ENCODE data around the gene ZNF358. TPM values are rescaled to one million over a fixed set of nuclear protein-coding genes. Genes with fewer than 3 reads are reported as not detected.

The ZNF358 gene
- total RNA-seq, 6 donors from 2014 or later = 31.1 to 116 (median 57.8) TPM

- H3K4me1 ChIP-seq = peaks cover 33 to 46% (median 34%) of the 10 kb centered on the region in 4 donors
- 92 to 94% methylated on average over 9 to 43 of the region's 51 CpGs for WGBS, 2 donors
- no peak overlapping the region for H3K27ac ChIP-seq
- TF ChIP-seq CTCF (IDR thresholded peaks at IDR 0.05) (no peak), POLR2AphosphoS5 (IDR thresholded peaks at IDR 0.05) (no peak), EP300 (IDR thresholded peaks at IDR 0.05) (no peak), POLR2A (IDR thresholded peaks at IDR 0.05) (no peak)
- no peaks in the 10 kb centered on the region for H3K27me3 ChIP-seq
- ATAC-seq (ENCODE audit: low FRiP score in 2 of 2) = no peak
- no peak overlapping the region for H3K4me3 ChIP-seq
- peaks cover 0 to 24% (median 19%) of the 10 kb centered on the region in 4 donors for H3K36me3 ChIP-seq
- DNase-seq = peak in 1 of 2 donors; percentile 77
- no peaks in the 10 kb centered on the region for H3K9me3 ChIP-seq
Measured at GRCh38 chr19:7520131-7521051, 4.5 kb downstream of the ZNF358 start.

DNA sequence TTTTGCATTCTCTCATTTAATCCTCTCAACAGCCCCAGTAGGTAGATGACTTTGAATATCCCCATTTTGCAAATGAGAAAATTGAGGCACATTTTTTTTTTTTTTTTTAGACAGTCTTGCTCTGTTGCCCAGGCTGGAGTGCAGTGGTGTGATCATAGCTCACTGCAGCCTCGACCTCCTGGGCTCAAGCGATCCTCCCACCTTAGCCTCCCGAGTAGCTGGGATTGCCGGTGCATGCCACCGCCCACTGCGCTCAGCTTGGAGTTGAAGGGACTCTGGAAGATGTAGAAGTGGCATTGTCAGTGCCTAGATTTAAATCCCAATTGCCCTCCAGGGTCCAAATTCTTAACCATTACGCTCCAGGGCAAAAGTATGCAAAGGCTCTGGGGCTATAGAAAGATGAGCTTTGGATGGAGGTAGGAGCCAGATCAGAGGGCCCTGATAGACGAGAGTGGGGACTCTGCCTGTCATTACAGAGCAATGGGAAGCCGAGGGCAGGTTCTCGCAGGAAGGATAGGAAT is 5.7 kb downstream of the ZNF358 start:
- Histone ChIP-seq H3K27ac (peak overlapping the region in 3 of 4 donors; percentile 71 to 89 (median 82)), H3K9me3 (no peaks in the 10 kb centered on the region), H3K36me3 (peaks cover 0 to 36% (median 29%) of the 10 kb centered on the region in 4 donors), H3K27me3 (no peaks in the 10 kb centered on the region), H3K4me3 (peak overlapping the region in 2 of 4 donors; percentile 81 to 98), H3K4me1 (peaks cover 26 to 38% (median 30%) of the 10 kb centered on the region in 4 donors)
- ATAC-seq (ENCODE audit: low FRiP score in 2 of 2) (no peak), DNase-seq (no peak)
- 55 to 62% methylated on average over 10 of the region's 10 CpGs for WGBS, 2 donors
- TF ChIP-seq CTCF (IDR thresholded peaks at IDR 0.05) (no peak), EP300 (IDR thresholded peaks at IDR 0.05) (no peak), POLR2A (IDR thresholded peaks at IDR 0.05) (no peak), POLR2AphosphoS5 (IDR thresholded peaks at IDR 0.05) (no peak)

GRCh38 chr19:7522072-7522922 is 6.4 kb downstream of the ZNF358 start, which contains the start of gene MCOLN1:
TSS of gene MCOLN1 (plus strand) at chr19:7522624. CDS start at chr19:7522751, 127 bp downstream.
- peak within 1 kb of the TSS; percentile 58 to 89 (median 76) for H3K27ac ChIP-seq
- TF ChIP-seq POLR2AphosphoS5 (IDR thresholded peaks at IDR 0.05) (peak; percentile 94 to 98), EP300 (IDR thresholded peaks at IDR 0.05) (peak in 2 of 4 donors; percentile 28 to 94), POLR2A (IDR thresholded peaks at IDR 0.05) (peak in 3 of 4 donors; percentile 39 to 94 (median 76)), CTCF (IDR thresholded peaks at IDR 0.05) (peak in 4 of 6 experiments; percentile 47 to 62 (median 56))
- 1 to 2% methylated on average over 12 to 39 of the region's 65 CpGs for WGBS, 2 donors
- H3K9me3 ChIP-seq = no peaks in the 10 kb centered on the region
- H3K4me1 ChIP-seq = peaks cover 20 to 31% (median 23%) of the 10 kb centered on the region in 4 donors
- peak; percentile 92 to 97 for ATAC-seq (ENCODE audit: low FRiP score in 2 of 2)
- peaks cover under 1 to 42% (median 31%) of the 10 kb centered on the region in 4 donors for H3K36me3 ChIP-seq
- no peaks in the 10 kb centered on the region for H3K27me3 ChIP-seq
- H3K4me3 ChIP-seq = peak within 1 kb of the TSS; percentile 81 to 98 (median 86)
- peak; percentile 100 for DNase-seq

GRCh38 chr19:7522923-7523667 is 7.2 kb downstream of the ZNF358 start:
- H3K4me3 ChIP-seq = peak overlapping the region; percentile 81 to 98 (median 86)
- DNase-seq (no peak), ATAC-seq (ENCODE audit: low FRiP score in 2 of 2) (no peak)
- H3K27ac ChIP-seq = peak overlapping the region; percentile 58 to 89 (median 76)
- H3K9me3 ChIP-seq = no peaks in the 10 kb centered on the region
- H3K4me1 ChIP-seq = peaks cover 18 to 28% (median 20%) of the 10 kb centered on the region in 4 donors
- peaks cover 3 to 50% (median 39%) of the 10 kb centered on the region in 4 donors for H3K36me3 ChIP-seq
- peak in 1 of 4 donors; percentile 27 for TF ChIP-seq POLR2A (IDR thresholded peaks at IDR 0.05)
- no peak for TF ChIP-seq CTCF (IDR thresholded peaks at IDR 0.05)
- TF ChIP-seq EP300 (IDR thresholded peaks at IDR 0.05) = no peak
- no peak for TF ChIP-seq POLR2AphosphoS5 (IDR thresholded peaks at IDR 0.05)
- H3K27me3 ChIP-seq = no peaks in the 10 kb centered on the region
- WGBS, 2 donors = 0 to 12% methylated on average over 1 to 23 of the region's 23 CpGs

Measured in upper lobe of left lung (tissue), 6 donors.